ENCODE results near the gene ARHGAP44. TPM values are rescaled to one million over a fixed set of nuclear protein-coding genes. Genes with fewer than 3 reads are reported as not detected.
A peak's percentile ranks its signal among the peaks of the same experiment; 100 is the strongest.

Gene ARHGAP44
- total RNA-seq, 1 donor from 2014 or later = 6.9 TPM

DNA sequence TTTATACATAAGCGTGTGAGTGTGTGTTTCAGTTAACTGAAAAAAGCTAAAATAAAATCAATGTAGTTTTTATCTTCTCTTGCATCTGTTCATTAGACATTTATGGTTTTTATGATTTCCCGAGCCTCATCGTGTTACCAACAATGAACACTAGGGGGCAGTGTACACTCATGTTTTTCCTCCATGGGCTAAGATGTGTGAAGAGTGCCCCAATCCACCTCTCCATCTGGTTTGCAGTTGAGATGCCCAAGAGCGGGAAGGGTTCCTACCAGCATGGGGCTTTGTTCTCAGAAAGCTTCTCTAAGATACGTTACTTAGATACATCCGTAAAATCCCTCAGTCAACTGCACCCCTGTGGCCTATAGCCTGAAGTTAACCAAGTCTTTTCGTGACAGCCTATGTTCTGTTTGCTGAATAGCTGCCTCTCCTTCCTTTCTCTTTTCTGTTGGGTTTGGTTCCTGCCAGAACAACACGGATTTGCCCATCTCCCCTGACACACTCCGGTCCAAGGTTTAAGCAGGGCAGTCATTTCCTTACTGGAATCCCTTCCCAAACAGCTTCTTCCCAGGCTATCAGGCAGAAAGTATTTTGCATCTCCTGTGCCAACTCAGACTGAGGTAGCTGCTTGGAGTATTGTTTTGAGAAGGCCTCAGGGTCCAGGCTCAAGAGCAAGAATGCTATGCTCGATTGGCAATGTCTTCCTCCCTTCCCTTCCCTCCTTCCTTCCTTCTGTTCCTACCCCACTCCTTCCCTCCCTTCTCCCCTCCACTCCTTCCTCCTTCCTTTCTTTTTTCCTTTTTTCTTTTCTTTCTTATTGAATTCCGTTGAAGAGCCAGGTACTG, 241.4 kb downstream of the ARHGAP44 start:
- no peak overlapping the region for H3K4me3 Mint-ChIP-seq
- no peaks in the 10 kb centered on the region for H3K36me3 Mint-ChIP-seq (ENCODE audit: low read depth)
- H3K27ac Mint-ChIP-seq = no peak overlapping the region
- ChIA-PET POLR2A (interaction anchor here (1.9 kb wide), 1 partner anchor 12 kb away, joined by 8 read pairs; the partner anchor contains the start of gene ELAC2), CTCF (interaction anchor here (1.0 to 6.0 kb wide), 15 partner anchors 8 to 1011 kb away, joined by 3 to 107 read pairs (median 4); partner anchors contain the start of gene ELAC2)
- ATAC-seq (ENCODE audit: low read depth) (peak; percentile 58), DNase-seq (no peak)
- H3K9me3 Mint-ChIP-seq = peaks cover 4% of the 10 kb centered on the region
- intact Hi-C loops (cut with micrococcal nuclease) = loop anchor here (1.0 to 5.0 kb wide), 3 partner anchors 12 to 850 kb away; partner anchors contain the start of gene ELAC2
- peaks cover 8% of the 10 kb centered on the region for H3K27me3 Mint-ChIP-seq
- H3K4me1 Mint-ChIP-seq = peaks cover 3% of the 10 kb centered on the region
- TF ChIP-seq, protein P1, sequence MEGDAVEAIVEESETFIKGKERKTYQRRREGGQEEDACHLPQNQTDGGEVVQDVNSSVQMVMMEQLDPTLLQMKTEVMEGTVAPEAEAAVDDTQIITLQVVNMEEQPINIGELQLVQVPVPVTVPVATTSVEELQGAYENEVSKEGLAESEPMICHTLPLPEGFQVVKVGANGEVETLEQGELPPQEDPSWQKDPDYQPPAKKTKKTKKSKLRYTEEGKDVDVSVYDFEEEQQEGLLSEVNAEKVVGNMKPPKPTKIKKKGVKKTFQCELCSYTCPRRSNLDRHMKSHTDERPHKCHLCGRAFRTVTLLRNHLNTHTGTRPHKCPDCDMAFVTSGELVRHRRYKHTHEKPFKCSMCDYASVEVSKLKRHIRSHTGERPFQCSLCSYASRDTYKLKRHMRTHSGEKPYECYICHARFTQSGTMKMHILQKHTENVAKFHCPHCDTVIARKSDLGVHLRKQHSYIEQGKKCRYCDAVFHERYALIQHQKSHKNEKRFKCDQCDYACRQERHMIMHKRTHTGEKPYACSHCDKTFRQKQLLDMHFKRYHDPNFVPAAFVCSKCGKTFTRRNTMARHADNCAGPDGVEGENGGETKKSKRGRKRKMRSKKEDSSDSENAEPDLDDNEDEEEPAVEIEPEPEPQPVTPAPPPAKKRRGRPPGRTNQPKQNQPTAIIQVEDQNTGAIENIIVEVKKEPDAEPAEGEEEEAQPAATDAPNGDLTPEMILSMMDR (IDR thresholded peaks at IDR 0.05) = peak; percentile 68

DNA sequence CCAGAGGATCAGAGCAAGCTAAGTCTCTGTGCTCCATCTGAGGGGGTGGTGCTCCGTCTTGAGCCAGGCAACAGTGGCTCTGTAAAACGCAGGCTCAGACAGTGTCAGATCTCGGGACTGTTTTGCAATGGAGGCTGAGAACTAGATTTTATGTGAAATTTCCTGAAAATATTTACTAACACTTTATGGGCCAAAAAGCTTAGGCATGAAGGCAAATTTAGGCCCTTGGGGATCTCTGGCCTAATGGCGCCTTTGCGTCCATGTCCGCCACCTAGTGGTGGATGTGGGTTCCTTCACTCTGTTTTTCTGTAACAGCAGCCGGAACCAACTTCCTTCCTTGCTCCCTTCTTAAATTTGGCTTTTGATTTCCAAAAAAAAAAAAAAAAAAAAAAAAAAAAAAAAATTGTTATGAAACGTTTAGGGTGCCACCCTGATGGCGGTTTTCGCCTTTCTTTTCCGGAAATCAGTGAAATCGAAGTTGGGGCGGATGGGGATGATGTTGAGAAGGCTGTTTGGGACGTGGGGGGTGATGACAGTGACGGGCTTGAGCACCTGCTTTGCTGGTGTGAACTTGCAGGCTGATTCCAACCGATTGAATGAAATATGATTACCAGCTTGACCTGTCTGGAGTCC, 242.5 kb downstream of the ARHGAP44 start:
- no peak overlapping the region for H3K4me3 Mint-ChIP-seq

DNA sequence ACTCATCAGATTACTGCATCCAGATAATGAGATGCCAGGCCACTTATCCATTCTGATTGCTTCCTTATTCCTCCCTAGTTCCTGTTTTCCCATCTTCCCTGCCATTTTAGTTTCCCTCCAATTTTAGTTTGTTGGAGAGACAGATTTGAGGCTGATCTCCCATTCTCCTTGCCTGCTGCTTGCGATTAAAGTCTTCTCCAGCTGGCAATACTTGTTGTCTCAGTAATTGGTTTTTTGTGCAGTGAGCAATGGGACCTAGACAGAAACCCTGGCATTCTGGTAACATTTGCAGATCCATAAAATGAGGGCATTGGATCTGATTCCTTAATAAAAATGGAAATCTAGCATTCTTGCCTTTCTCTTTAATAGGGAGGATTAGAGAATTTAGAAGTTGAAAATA, 246.1 kb downstream of the ARHGAP44 start:
- Mint-ChIP-seq H3K4me1 (peaks cover 3% of the 10 kb centered on the region), H3K4me3 (no peak overlapping the region), H3K27me3 (peaks cover 2% of the 10 kb centered on the region), H3K36me3 (ENCODE audit: low read depth) (no peaks in the 10 kb centered on the region), H3K9me3 (peaks cover 10% of the 10 kb centered on the region), H3K27ac (no peak overlapping the region)
- POLR2A ChIA-PET = no interaction called here
- TF ChIP-seq, protein P1 (IDR thresholded peaks at IDR 0.05) = no peak
- CTCF ChIA-PET = no interaction called here
- intact Hi-C loops (cut with micrococcal nuclease) = no loop called here
- ATAC-seq (ENCODE audit: low read depth) (no peak), DNase-seq (no peak)

More for the DNA sequence above, 242.5 kb downstream of the ARHGAP44 start:
- POLR2A ChIA-PET = interaction anchor here (0.7 to 1.9 kb wide), 2 partner anchors 8 to 14 kb away, joined by 7 to 8 read pairs; partner anchors contain the start of gene ELAC2
- H3K4me1 Mint-ChIP-seq = peaks cover 3% of the 10 kb centered on the region
- CTCF ChIA-PET = interaction anchor here (0.7 to 6.0 kb wide), 7 partner anchors 9 to 1010 kb away, joined by 3 to 107 read pairs (median 4); partner anchors contain the start of gene ELAC2
- no peak overlapping the region for H3K27ac Mint-ChIP-seq
- H3K27me3 Mint-ChIP-seq = peaks cover 4% of the 10 kb centered on the region
- H3K36me3 Mint-ChIP-seq (ENCODE audit: low read depth) = no peaks in the 10 kb centered on the region
- TF ChIP-seq, protein P1 (IDR thresholded peaks at IDR 0.05) = peak; percentile 54
- intact Hi-C loops (cut with micrococcal nuclease) = loop anchor here (1.0 to 5.0 kb wide), 3 partner anchors 14 to 852 kb away; partner anchors contain the start of gene ELAC2
- DNase-seq (no peak), ATAC-seq (ENCODE audit: low read depth) (peak; percentile 84)
- H3K9me3 Mint-ChIP-seq = peaks cover 9% of the 10 kb centered on the region

DNA sequence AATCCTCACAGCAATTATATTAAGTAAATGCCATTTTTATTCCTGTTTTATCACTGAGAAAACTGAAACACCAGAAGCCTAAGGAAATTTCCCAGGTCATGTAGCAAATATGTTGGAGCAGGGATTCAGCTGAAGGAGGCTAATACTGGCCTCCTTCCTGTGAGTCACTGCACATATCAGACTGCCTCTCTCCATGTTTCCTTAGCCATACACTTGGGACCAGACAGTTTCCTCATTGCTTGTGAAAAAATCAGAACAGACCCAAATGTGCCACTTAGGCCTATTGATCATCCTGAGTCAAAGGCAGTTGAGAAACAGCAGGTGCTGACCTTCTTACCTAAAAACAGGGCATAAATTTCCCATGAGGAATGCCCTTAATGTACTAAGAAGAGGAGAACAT, 247.5 kb downstream of the ARHGAP44 start:
- Mint-ChIP-seq H3K4me1 (peaks cover 3% of the 10 kb centered on the region), H3K27ac (no peak overlapping the region), H3K9me3 (peaks cover 10% of the 10 kb centered on the region), H3K4me3 (no peak overlapping the region), H3K27me3 (peaks cover 4% of the 10 kb centered on the region), H3K36me3 (ENCODE audit: low read depth) (no peaks in the 10 kb centered on the region)
- no peak for ATAC-seq (ENCODE audit: low read depth)
- no peak for DNase-seq
- TF ChIP-seq, protein P1 (IDR thresholded peaks at IDR 0.05) = no peak
- ChIA-PET CTCF (no interaction called here), POLR2A (no interaction called here)
- intact Hi-C loops (cut with micrococcal nuclease) = no loop called here
